HG03159 (cell line): ENCODE data around the gene DIAPH3.

Experiments used
- ATAC-seq: cut with Tn5 transposase; IDR thresholded peaks from one replicate; pipeline ENCODE4 v1.9.1; 2021; ENCODE audit warnings: mild to moderate bottlenecking, moderate library complexity; ENCODE audit not compliant: unreplicated experiment

The DIAPH3 gene

DNA sequence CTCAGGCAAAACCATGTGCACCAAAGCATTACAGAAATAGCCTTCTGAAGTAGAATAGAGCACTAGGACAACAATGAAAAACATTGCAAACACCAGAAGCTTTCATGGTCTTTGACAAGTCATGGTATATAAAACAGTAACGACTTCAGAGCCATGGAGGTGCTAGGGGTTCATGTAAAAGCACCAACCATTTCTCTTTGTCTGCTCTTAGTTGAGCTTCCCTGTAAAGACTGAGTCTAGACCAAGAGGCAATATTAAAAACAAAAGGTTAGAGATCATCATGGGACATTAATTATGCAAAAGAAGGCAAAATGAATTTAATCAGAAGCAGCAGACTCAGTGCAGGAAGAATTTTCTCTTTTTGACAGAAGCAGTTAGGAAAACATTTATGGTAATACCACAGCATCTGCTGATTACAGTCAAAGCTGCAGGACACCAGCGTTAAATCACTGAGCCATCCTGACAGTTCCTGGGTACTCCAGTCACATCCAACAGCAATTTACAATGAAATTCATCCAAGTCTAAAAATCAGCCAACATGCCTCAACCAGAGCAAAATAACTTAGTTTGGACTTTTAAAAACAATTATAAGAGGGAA lies 476.8 kb downstream of the DIAPH3 start:
- ATAC-seq: no peak

- ATAC-seq: no peak
These were observed 479.6 kb downstream of the DIAPH3 start for GRCh38 chr13:59684105-59684504.

- ATAC-seq: no peak
These were observed 482.0 kb downstream of the DIAPH3 start for GRCh38 chr13:59681636-59682311.

DNA sequence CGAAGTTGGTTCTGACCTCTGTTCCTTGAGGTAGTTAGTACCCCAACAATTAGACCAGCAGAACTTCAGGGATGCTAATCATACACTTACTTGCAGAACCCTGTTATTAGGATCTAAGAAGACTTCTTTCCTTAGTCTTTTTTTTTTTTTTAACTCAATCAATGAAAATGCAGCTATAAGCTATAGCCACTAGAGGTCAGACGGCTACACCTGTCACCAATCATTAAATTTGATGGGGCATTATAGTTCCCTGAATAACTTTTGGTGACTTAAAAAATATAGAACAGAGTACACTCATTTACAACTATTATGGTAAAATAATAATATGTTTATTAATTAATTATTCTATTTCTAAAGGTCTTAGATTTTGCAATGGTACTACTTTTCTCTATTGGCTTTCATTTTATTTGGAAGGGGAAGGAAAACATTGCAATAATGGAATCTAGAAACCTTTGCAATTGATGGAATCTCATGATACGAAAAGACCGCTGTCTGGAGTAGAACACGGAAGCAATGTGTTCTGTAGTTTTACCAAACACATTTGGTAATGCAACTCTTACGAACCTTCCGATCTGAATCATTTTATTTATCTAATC lies 483.2 kb downstream of the DIAPH3 start:
- peak; percentile 52 for ATAC-seq

DNA sequence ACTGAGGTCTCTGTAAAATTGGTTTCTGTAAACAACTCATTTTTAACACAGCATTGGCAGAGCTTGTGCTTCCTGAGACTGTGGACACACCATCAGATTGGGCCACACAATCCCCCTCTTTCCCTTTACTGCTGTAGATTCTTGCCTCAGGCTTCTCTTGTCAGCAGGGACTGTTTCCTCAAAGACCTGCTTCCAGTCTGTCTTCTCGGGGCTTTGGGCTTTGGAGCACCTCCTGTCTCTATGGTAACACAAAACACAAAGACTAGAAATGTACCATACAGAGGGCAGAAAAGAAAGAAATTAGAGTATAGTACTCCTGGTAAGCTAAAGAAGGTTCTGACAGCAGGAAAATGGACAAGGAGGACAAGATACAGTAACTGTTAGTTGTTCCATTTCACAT lies 484.5 kb downstream of the DIAPH3 start:
- no peak for ATAC-seq

DNA sequence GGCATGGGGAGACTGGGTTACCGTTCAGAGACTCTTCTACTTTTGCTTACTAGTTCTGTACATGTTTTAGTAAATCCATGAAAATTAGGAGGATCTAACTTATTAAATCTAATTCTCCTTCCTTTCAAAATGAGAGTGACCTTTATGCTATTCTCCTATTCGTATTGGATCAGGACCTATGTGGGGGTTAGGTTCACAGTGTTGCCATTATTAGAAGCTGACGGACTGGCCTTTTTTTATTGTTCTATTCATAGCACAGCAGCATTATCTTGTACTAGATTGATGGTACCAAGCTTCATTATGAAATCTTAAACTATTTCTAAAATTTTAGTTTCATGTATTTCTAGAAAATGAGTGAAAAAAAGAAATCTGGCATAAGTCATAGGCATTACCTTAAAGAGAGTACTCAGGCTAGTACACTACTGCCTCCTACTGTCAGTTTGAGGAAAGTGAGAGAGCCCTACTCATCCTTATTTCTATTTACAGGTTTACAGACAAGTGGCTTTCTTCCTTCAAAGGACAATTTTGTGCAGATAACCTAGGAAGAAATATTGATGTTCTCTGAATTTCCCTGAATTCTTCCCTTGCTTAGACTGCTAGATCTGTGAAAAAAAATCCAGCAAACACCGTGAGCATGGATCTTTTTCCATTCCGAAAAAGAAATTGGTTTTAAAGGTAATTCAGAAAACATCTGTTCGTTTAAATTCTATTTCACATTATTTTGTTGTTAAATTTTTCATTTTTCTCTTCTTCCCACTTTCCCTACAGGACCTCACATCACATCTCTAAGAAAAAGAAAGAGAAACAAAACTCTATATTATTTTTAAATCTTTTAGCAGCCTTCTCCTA lies 485.5 kb downstream of the DIAPH3 start:
- ATAC-seq: peak; percentile 61

GRCh38 chr13:59677430-59677829 lies 486.3 kb downstream of the DIAPH3 start:
- ATAC-seq: no peak

- peak; percentile 66 for ATAC-seq
These were observed 489.1 kb downstream of the DIAPH3 start for GRCh38 chr13:59674616-59675015.

DNA sequence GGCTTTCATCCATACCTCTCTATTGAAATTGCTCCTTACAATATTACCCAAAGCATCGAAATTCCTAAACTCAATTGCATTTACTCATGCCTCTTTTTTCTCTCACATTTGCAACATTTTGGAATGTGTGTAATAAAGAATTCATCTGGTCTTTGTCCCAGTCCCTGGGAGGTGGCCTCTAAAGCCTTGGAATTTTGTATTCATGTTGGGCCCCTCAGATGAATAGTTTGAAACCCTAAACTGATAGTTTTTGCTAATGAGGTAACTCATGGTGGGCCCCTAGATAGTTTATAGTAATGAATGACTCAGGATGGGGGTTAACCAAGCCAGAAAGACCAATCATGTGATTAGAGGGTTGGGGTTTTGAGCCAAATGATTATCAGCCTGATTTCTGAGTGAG lies 490.4 kb downstream of the DIAPH3 start:
- no peak for ATAC-seq

DNA sequence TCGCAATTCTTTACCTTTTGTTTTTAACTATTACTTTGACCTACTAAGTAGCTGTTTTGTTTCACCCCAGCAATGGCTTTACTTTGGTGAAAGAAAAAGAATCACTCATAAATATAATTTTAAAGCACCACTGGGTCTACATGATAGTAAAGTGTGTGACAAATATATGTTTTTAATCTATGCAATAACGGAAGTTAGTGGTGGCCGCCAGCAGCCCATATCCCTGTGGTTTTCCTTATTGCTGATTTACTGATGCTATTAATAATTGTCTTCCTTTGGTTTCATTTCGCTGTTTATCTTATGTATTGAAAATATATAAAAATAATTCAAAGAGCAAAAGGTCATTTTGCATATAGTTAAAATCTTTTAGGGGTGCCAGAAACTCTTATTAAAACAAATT lies 491.3 kb downstream of the DIAPH3 start:
- ATAC-seq: no peak

- no peak for ATAC-seq
These were observed 491.8 kb downstream of the DIAPH3 start for GRCh38 chr13:59671881-59672280.

DNA sequence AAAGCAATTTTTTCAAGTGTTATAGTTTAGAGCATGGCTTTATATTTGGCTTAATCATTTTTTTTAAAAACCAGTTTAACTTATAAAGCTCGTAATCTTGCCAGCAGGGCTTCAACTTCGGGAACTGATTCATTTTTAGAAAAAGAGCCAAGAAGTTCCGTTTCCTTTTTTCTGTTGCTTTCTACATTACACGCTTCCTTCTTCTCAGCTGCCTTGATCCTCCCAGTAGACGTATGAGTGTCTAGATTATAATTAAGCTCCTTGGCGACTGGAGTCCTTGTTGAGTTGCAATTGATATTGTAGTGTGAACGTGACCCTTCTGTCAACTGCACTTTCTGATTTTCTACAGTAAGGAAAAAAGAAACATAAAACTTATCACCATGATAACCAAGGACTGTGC lies 497.2 kb downstream of the DIAPH3 start:
- ATAC-seq: peak; percentile 69

DNA sequence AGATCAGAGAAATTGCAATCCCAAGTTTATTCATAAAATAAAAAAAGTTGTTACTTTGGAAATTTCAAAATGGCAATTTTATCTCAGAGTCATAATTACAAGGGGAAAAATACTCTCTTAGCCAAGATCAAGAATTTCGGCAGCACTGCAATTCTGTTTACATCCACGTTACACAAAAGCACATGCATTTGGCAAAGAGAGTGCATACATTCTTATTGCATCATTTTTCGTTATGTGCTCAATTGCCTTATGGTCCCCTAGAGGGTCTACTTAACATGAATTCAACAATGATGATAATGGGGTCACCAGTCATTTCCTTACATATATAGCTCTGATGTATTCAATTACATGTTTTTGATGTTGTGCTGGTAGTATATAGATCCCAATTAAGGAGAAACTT lies 498.0 kb downstream of the DIAPH3 start:
- no peak for ATAC-seq

- ATAC-seq: no peak
These were observed 498.5 kb downstream of the DIAPH3 start for GRCh38 chr13:59665184-59665583.

DNA sequence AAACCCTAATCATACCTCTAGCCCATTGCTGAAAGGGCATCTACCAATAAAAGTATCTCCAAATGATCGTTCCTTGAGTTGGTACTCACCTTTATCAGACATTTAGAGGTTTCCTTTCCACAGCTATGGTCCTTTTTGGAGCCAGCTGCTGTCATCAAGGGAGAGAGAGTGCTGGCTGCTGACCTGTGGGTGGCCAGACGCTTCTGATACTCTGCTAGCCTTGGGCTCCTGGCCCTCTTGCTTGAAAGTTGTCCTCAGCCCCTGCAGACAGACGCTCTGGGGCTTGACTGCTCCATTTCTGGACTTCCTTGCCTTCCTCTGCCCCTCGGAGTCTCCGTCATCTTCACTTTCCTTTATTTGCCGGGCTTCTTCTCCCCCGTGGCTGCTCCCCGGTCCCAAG lies 499.1 kb downstream of the DIAPH3 start:
- ATAC-seq: no peak

DNA sequence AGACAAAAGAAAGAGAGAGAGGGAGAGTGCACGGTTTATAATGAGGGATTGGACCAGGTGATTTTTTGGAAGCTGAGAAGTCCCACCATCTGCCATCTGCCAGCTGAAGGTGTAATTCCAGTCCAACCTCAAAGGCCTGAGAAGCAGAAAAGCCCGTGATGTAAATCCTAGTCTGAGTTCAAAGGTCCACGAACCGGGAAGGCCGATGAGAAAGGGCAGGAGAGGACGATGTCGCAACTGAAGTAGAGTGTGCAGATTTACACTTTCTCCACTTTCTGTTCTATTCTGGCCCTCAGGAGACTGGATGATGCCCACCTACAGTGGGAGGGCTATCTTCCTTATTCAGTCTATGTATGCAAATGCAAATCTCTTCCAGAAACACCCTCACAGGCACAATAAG lies 500.0 kb downstream of the DIAPH3 start:
- ATAC-seq: no peak

DNA sequence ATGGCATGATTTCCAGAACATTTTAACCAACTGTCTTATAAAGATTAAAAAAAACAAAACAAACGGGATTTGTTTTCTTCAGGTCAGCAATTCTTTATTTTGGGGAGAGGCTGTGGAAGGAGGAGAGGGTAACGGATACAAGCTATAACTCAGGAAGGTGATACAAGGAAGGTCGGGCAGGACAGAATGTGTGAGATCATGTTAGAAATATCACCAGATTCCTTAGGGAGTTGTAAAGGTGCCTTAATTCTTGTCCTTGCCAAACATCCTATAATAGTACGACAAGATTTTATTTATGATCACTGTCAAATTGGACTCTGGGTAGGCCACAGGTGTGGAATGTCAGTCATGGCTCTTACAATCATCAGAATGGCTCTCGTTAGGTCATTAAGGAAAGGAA lies 503.1 kb downstream of the DIAPH3 start:
- no peak for ATAC-seq

GRCh38 chr13:59659981-59660380 lies 503.7 kb downstream of the DIAPH3 start:
- no peak for ATAC-seq

DNA sequence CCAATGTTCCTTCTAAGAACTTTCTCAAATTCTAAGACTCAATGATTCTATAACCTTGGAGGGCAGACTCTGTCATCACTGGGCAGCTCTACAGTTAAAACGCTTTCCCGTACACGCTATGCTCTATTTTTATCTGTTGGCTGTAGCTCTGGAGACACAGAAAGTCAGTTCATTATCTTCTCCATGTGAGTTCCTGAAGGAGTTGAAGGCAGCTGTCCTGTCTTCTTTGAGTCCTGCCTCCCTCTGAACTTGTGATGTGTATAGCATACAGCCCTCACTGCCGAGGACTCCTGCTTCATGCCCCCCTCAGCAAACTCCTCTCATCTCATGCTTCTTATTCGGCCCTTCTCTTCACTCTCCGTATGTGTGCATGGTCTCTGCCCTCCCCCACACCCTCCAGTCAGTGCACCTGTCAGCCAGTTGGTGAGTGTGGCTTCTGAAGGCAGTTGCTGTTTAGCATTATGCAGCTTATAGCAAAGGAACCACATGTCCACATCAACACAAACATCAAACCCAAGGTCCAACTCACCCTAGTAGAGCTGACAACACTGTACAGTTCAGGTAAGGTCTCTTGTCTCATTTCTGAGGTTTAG lies 504.9 kb downstream of the DIAPH3 start:
- no peak for ATAC-seq

GRCh38 chr13:59658027-59658737 lies 505.5 kb downstream of the DIAPH3 start:
- no peak for ATAC-seq

DNA sequence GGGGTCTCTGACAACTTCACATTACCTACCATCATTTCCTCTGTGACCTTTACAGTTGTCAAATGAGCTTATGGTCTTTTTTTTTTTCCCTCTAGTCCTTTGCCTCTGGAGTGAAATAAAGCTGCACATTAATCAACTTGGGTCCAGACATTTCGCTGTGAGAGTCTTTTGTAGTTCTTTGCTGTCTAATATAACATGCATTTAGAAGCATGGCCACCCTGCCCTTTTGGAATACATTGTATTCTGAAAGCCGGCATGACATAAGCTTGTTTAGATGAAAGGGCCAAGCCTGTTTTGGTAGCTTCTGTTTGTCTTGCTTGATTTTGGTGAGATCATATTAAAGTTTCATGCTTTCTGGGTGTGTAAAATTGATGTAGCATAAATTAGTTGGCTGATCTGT lies 509.8 kb downstream of the DIAPH3 start:
- no peak for ATAC-seq
